Kidney epithelial cell (primary cell): ENCODE data around the gene TAF1C. TPM values are rescaled to one million over a fixed set of nuclear protein-coding genes. Genes with fewer than 3 reads are reported as not detected.

Experiments used
- DNase-seq: peaks from one replicate; pipeline ENCODE4 v3.0.0-alpha.2; 2010; ENCODE audit warnings: low read depth
- H3K27me3 ChIP-seq: 2 replicates; pipeline ENCODE4 v1.6.0; 2011; ENCODE audit warnings: low read length; ENCODE audit not compliant: control insufficient read depth, insufficient read depth
- H3K36me3 ChIP-seq: 2 replicates; pipeline ENCODE4 v1.5.1; 2011; ENCODE audit warnings: low read length; ENCODE audit not compliant: control insufficient read depth, insufficient read depth
- H3K4me3 ChIP-seq: 2 replicates; pipeline ENCODE4 v1.5.1; 2011; ENCODE audit warnings: low read depth, mild to moderate bottlenecking, control low read depth, low read length
- CTCF ChIP-seq: IDR thresholded peaks from 2 replicates; pipeline ENCODE4 v1.5.1; 2011; ENCODE audit warnings: mild to moderate bottlenecking, moderate library complexity, low read length, control low read depth, inconsistent platforms; ENCODE audit not compliant: insufficient read depth, poor library complexity, severe bottlenecking
- total RNA-seq: library from RNA; depleted of rRNA; stranded (reverse); fragments of >200 nt; gene quantifications from 2 replicates; pipeline ENCODE4 v1.2.3, GENCODE V29; 2015

The TAF1C gene
- total RNA-seq, 1 donor from 2014 or later = 23.9 TPM

DNA sequence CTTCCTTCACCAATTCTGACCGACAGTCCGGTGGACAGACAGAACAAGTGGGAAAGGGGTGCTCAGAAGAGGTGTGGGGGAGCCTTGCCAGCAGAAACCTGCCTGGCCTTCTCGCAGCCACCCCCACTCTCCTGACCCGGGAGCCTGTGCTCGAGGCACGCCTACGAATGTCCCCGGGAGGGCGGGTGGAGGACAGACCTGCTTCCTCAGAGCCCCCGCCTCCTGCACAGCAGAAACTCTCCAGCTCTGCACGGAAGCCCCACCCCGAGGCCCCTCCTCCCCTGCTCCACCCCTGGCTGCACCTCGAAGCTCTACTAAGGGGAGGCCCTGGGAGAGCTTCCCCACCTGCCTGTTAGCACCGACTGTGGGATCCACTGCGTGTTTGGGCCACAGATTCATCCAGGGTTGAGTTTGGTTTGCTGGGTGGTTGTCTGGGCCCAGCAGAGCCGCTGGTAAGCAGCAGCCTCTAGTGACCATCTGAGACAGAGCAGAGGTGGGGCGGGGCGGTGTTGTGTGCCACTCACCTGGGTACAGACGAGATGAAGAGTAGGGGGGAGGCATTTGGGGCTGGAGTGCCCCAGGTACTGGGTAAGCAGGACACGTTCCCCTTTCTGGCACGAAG is 6.2 kb downstream of the TAF1C start:
- Histone ChIP-seq H3K36me3 (peaks cover 2% of the 10 kb centered on the region), H3K27me3 (no peaks in the 10 kb centered on the region), H3K4me3 (no peak overlapping the region)
- no peak for DNase-seq
- no peak for TF ChIP-seq CTCF

DNA sequence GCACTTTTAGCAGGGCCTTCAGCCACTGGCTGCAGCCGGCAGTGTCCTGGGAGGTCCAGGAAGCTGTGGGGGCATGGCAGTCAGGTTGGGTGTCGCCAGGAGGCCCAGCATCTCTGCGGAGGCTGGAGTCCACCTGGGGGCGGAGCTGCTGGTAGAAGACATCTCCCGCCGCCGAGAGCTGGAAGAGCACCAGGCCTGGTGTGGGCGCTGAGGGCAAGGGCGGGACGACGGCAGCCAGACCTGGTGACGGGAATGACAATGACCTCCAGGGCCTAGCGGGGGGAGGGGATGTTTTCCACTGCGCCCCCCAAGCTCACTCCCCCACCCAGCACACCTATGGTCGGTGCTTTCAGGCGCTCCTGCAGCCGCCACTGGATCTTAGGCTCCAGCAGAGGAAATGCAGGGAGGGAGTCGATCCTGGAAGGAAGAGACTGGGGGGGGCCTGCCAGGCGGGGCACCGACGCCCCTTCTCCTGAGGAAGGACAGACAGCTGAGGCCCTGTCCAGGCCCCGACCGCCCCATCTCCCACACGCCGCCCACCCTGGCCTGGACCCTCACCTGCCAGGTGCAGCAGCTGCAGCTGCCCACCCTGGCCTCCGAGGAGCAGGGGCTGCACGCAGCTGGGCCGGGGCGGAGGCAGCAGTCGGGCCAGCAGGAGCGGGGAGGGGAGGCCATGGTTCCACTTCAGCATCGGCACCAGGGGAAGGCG is 7.1 kb downstream of the TAF1C start:
- no peaks in the 10 kb centered on the region for H3K27me3 ChIP-seq
- DNase-seq = no peak
- no peak for TF ChIP-seq CTCF
- peaks cover 2% of the 10 kb centered on the region for H3K36me3 ChIP-seq
- H3K4me3 ChIP-seq = no peak overlapping the region

DNA sequence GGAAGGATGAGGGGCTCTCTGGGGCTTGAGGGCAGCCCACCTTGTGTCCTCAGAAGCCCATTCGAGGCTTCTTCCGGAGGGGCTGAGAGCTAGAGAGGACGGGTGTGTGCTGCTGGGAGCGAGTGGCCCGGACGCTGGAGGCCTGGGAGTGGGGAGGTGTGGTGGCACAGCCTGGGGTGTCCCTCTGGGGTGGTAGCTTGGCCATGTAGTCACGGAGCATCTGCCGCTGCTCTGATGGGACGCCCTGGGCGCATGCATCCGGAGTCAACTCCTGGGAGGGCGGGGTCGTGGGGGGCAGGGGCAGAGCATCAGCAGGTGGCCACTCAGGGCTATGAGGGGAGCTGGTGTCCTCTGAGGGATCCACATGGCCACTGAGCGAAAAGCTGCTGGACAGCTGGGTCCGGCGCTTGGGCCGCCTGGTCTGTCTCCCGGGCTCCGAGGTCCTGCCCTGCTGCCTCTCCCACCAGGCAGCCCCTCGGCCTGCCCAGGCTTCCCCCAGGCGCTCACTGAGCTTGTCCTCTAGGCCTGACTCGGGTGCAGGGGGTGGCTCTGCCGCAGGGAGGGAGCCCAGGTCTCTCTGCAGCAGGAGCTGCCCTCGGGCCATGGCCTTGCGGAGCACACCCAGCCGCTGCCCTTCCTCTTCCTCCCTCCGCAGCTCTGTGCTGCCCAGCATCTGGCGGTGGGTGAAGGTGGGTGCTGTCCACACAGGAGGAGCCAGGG is 7.8 kb downstream of the TAF1C start:
- TF ChIP-seq CTCF = no peak

DNA sequence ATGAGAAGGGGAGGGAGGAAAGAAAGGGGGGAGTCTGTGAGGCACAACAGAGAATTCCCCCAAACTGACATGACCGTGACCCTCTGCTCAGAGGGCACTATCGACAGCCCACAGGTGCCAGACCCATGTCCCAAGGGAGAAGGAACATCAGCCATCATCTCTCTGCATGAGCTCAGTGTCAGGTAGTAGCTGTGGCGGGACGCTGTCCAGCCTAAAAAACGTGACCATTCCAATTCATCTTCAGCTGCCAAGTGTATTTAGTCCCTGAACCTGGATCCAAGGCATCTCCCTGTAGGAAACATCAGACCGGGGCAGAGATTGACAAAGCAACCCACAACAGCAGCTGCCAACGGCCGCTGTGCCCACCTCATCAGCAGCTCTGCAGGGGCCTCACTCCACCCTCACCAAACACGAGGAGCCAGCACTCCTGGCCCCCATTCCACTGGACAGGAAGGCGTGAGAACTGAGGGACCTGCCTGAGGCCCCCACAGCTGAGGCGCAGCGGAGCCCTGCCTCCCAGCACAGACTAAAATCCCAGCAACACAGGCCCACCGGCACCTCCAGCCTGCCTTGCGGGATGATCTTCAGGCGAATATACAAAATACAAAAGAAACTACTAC is 8.6 kb downstream of the TAF1C start:
- TF ChIP-seq CTCF = no peak
- no peaks in the 10 kb centered on the region for H3K27me3 ChIP-seq
- H3K36me3 ChIP-seq = no peaks in the 10 kb centered on the region
- no peak overlapping the region for H3K4me3 ChIP-seq
- no peak for DNase-seq

More for the DNA sequence above, 7.8 kb downstream of the TAF1C start:
- no peak for DNase-seq
- no peaks in the 10 kb centered on the region for H3K27me3 ChIP-seq
- H3K4me3 ChIP-seq = no peak overlapping the region
- H3K36me3 ChIP-seq = peaks cover under 1% of the 10 kb centered on the region

DNA sequence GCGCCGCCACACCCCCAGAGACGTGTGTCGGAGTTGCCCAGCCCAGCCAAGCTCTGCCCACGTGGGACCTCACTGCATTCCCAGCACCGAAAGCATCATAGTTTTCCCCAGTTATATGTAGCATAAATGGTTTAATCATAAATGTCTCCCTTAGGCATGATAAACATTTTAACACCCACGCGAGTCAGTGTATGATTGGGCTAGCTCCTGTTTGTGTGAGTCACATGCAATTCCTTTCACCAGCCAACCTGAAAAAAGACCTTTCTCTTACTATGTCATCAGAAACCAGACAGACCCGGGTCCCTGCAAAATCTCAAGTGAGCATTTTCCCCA is 9.2 kb downstream of the TAF1C start:
- DNase-seq = peak; percentile 32
- H3K36me3 ChIP-seq = no peaks in the 10 kb centered on the region
- H3K27me3 ChIP-seq = no peaks in the 10 kb centered on the region
- no peak overlapping the region for H3K4me3 ChIP-seq
- TF ChIP-seq CTCF = no peak
